NCI-H2029 treated with DMSO at 0.1 percent for 48 hours (cell line): ENCODE results near the gene POU4F1.

Source experiments
- DNase-seq: peaks from one replicate; lab custom pipeline; 2025; lab: John Stamatoyannopoulos, UW

The POU4F1 gene

GRCh38 chr13:78593652-78594455, 9.5 kb downstream of the POU4F1 start:
- DNase-seq: no peak

- no peak for DNase-seq
Observed at GRCh38 chr13:78593129-78593528, 10.2 kb downstream of the POU4F1 start.

- no peak for DNase-seq
Observed at GRCh38 chr13:78592584-78592983, 10.8 kb downstream of the POU4F1 start.

- no peak for DNase-seq
Observed at GRCh38 chr13:78589206-78589605, 14.1 kb downstream of the POU4F1 start.

GRCh38 chr13:78587395-78587794, 16.0 kb downstream of the POU4F1 start:
- no peak for DNase-seq

- no peak for DNase-seq
Observed at GRCh38 chr13:78586706-78587105, 16.6 kb downstream of the POU4F1 start.

GRCh38 chr13:78576261-78576660, 27.1 kb downstream of the POU4F1 start:
- DNase-seq: no peak

- no peak for DNase-seq
Observed at GRCh38 chr13:78572459-78572858, 30.9 kb downstream of the POU4F1 start.

GRCh38 chr13:78569029-78569428, 34.3 kb downstream of the POU4F1 start:
- DNase-seq: no peak

GRCh38 chr13:78566631-78567030, 36.7 kb downstream of the POU4F1 start:
- no peak for DNase-seq

GRCh38 chr13:78562237-78562889, 41.0 kb downstream of the POU4F1 start:
- no peak for DNase-seq
